OCI-LY7 (cell line): ENCODE results near the gene FMN1.

Experiments
- CTCF ChIP-seq: fragments of 200-600 bp; sonication (generic); conservative IDR thresholded peaks from 2 replicates; pipeline ENCODE4 v1.5.1; 2014; ENCODE audit warnings: mild to moderate bottlenecking, antibody characterized with exemption, low read length, moderate library complexity, mixed read lengths
- EZH2phosphoT487 ChIP-seq: fragments of 200-600 bp; sonication (generic); IDR thresholded peaks from 2 replicates; pipeline ENCODE4 v1.6.1; 2018; ENCODE audit warnings: low read depth, borderline replicate concordance, mild to moderate bottlenecking, mixed run types, antibody characterized with exemption, low read length, moderate library complexity, mixed read lengths

- TF ChIP-seq CTCF (no peak), EZH2phosphoT487 (no peak)
Measured at GRCh38 chr15:32735989-32736700, 458.4 kb downstream of the FMN1 start.
